SH-SY5Y (cell line): Measurements from ENCODE around the gene NET1.

ENCODE experiments used
- GATA2 ChIP-seq: IDR thresholded peaks from 2 replicates; pipeline ENCODE4 v1.6.1; 2011; ENCODE audit warnings: mild to moderate bottlenecking, low read depth, low read length
- GATA3 ChIP-seq: IDR thresholded peaks from 2 replicates; pipeline ENCODE4 v1.6.1; 2011; ENCODE audit warnings: low read depth, mild to moderate bottlenecking, low read length, moderate library complexity

- TF ChIP-seq GATA2: no peak
- no peak for TF ChIP-seq GATA3
These were observed 65.8 kb downstream of the NET1 start for GRCh38 chr10:5477948-5478693.
